Adrenal gland (tissue), 5 donors: ENCODE data around the gene MBLAC2.

Source experiments
- POLR2A ChIP-seq, 2 donors: fragments of 450-650 bp; IDR thresholded peaks; one replicate each; pipeline ENCODE4 v1.6.1; 2017; ENCODE audit warnings: antibody characterized with exemption in 2 of 2, mild to moderate bottlenecking in 2 of 2, moderate library complexity in 1 of 2
- TF ChIP-seq, protein P1 (sequence below), 6 experiments: fragments of 450-650 bp in 4 of 6; fragments of 200-600 bp in 2 of 6; sonication (generic) in 1 of 6; IDR thresholded peaks; 1 replicate in 5 of 6; 2 replicates in 1 of 6; pipeline versions ENCODE4 v1.5.1 to v1.8.0; 2016 to 2021; ENCODE audit warnings: antibody characterized with exemption in 6 of 6, mild to moderate bottlenecking in 2 of 6, moderate library complexity in 1 of 6
- donor health status: DM: no; HTN: no; CAD: no.

DNA sequence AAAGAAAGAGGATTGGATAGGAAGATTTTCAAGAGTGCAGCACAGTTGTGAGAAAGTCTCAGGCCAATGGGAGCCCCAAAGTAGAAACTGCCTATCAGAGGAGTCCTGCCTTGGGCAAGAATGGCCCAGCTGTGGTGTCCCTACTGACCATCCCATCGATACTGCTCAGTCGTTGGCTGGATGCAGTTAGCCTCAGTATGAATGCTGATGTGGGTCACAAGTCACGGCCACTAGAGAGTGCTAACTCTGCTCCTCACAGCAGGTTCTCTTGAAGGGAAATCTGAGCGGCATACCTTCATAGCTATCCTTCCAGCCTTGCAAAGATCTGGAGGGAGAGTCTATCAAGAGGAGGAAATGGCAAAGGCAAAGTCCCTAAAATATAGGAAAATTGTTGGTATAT lies 53.4 kb downstream of the MBLAC2 start:
- TF ChIP-seq, protein P1, sequence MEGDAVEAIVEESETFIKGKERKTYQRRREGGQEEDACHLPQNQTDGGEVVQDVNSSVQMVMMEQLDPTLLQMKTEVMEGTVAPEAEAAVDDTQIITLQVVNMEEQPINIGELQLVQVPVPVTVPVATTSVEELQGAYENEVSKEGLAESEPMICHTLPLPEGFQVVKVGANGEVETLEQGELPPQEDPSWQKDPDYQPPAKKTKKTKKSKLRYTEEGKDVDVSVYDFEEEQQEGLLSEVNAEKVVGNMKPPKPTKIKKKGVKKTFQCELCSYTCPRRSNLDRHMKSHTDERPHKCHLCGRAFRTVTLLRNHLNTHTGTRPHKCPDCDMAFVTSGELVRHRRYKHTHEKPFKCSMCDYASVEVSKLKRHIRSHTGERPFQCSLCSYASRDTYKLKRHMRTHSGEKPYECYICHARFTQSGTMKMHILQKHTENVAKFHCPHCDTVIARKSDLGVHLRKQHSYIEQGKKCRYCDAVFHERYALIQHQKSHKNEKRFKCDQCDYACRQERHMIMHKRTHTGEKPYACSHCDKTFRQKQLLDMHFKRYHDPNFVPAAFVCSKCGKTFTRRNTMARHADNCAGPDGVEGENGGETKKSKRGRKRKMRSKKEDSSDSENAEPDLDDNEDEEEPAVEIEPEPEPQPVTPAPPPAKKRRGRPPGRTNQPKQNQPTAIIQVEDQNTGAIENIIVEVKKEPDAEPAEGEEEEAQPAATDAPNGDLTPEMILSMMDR (IDR thresholded peaks at IDR 0.05): no peak
- no peak for TF ChIP-seq POLR2A (IDR thresholded peaks at IDR 0.05)
